ENCODE results near the gene H3-3A.

Gene H3-3A

DNA sequence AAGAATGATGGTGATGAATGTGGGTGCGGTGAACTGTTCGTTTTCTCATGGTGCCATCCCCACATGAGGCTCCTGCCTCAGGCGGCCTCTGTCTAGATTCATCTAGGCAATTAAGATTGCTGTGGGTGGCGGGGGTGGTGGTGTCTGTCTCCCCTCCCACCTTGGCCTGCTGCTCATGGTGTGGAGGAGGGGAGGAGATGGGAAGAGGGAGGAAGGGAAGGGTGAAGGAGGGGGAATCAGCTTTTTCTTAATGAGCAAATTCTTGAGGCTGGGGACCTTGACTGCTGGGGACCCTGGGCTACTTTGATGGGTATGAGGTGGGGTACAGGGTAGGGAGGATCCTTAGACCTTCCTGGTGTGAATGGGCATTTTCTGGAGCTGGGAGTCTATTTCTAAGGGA, 55.8 kb downstream of the H3-3A start:
- DNase-seq (ENCODE audit: low read depth) = no peak
- no peak overlapping the region for H3K4me3 ChIP-seq (ENCODE audit: low read depth, low read length)
- TF ChIP-seq, protein P1, sequence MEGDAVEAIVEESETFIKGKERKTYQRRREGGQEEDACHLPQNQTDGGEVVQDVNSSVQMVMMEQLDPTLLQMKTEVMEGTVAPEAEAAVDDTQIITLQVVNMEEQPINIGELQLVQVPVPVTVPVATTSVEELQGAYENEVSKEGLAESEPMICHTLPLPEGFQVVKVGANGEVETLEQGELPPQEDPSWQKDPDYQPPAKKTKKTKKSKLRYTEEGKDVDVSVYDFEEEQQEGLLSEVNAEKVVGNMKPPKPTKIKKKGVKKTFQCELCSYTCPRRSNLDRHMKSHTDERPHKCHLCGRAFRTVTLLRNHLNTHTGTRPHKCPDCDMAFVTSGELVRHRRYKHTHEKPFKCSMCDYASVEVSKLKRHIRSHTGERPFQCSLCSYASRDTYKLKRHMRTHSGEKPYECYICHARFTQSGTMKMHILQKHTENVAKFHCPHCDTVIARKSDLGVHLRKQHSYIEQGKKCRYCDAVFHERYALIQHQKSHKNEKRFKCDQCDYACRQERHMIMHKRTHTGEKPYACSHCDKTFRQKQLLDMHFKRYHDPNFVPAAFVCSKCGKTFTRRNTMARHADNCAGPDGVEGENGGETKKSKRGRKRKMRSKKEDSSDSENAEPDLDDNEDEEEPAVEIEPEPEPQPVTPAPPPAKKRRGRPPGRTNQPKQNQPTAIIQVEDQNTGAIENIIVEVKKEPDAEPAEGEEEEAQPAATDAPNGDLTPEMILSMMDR (IDR thresholded peaks at IDR 0.05; ENCODE audit: insufficient read depth, low read depth, low read length, missing control alignments) = no peak

DNA sequence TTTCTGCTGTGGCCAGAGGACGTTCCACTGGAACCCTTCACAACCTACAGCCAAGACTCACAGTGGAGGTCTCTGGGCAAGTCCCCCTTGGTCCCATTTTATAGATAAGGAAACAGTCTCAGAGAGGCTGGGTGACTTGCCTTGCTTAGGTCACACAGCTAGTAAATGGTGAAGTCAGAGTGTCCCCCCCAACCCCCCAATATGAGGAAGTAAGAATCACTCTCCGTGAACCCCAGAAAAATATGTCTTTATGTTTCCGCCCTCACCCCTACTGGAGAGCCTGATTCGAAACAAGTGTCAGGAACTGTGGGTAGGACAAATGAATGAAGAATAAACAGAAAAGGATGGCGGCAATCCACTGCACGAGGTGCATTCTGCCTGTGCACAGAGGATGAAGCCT, 56.7 kb downstream of the H3-3A start:
- no peak overlapping the region for H3K4me3 ChIP-seq (ENCODE audit: low read depth, low read length)
- no peak for DNase-seq (ENCODE audit: low read depth)
- TF ChIP-seq, protein P1 (IDR thresholded peaks at IDR 0.05; ENCODE audit: insufficient read depth, low read depth, low read length, missing control alignments) = no peak

DNA sequence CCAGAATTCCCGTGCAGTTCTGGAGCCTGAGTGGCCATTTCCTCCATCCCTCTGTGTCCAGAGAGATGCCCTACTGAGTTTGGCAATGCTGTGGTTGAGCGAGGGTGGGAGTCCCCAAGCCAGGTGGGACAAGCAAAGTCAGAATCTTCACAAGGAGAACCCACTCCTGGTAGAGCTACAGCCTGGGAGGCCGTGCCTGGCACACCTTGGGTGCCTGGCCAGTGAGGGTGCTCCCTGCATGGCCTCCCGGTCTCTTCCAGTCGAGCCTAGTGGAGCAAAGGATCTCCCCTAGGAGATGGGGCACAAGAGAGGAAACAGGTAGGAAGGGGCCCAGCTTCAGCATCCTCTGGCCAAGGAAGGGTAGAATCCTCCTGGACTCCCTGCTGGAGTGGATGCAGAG, 57.9 kb downstream of the H3-3A start:
- no peak for DNase-seq (ENCODE audit: low read depth)
- H3K4me3 ChIP-seq (ENCODE audit: low read depth, low read length) = no peak overlapping the region
- TF ChIP-seq, protein P1 (IDR thresholded peaks at IDR 0.05; ENCODE audit: insufficient read depth, low read depth, low read length, missing control alignments) = no peak

DNA sequence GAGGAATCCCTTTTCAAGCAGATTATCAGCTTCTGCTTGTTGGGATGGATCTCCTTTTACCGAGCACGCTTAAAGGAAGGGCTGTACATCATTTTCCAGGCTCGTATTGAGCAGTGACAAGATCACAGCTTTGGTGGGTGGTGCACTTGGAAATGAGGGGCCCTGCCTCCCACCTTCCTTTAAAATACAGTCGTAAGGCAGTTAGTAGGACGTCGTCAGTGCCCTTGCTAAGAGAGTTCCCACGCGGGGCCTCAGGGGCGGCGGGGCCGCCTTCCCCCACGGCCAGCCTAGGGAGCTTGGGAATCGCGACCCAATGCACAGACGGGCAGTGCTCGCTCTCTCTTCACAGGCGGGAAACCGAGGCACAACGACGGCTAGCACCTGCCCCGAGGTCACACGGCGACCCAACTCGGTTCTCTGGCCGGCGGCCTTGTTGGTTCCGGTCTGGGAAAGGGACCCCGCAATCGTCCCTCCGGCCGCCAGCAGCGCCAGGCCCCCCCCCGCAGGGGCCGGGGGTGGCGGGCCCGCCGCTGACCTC, 58.6 kb downstream of the H3-3A start:
- DNase-seq (ENCODE audit: low read depth) = no peak
- peak overlapping the region; percentile 37 for H3K4me3 ChIP-seq (ENCODE audit: low read depth, low read length)
- TF ChIP-seq, protein P1 (IDR thresholded peaks at IDR 0.05; ENCODE audit: insufficient read depth, low read depth, low read length, missing control alignments) = no peak
